HepG2 (cell line): ENCODE measurements around the gene CDNF. TPM values are rescaled to one million over a fixed set of nuclear protein-coding genes. Genes with fewer than 3 reads are reported as not detected.

Source experiments
- ATF3 ChIP-seq: sonication (generic); formaldehyde crosslinking; IDR thresholded peaks from 2 replicates; pipeline ENCODE4 v1.4.0; 2020; ENCODE audit warnings: missing genetic modification reagents
- CEBPG ChIP-seq: IDR thresholded peaks from 2 replicates; pipeline ENCODE4 v1.6.1; 2016
- CERS6 ChIP-seq: sonication (generic); formaldehyde crosslinking; IDR thresholded peaks from 2 replicates; pipeline ENCODE4 v1.5.0; 2020; ENCODE audit warnings: missing genetic modification reagents
- CREM ChIP-seq, 2 experiments: sonication (generic) in 1 of 2; formaldehyde crosslinking in 1 of 2; IDR thresholded peaks; 2 replicates each; pipeline versions ENCODE4 v1.4.0 to v1.6.1; 2016 to 2020; ENCODE audit warnings: antibody characterized with exemption in 1 of 2, mild to moderate bottlenecking in 1 of 2, missing genetic modification reagents in 1 of 2
- GLI4 ChIP-seq: sonication (generic); formaldehyde crosslinking; IDR thresholded peaks from 2 replicates; pipeline ENCODE4 v1.5.1; 2020; ENCODE audit warnings: missing genetic modification reagents, mild to moderate bottlenecking, moderate library complexity, borderline replicate concordance
- PAWR ChIP-seq: sonication (generic); formaldehyde crosslinking; IDR thresholded peaks from 2 replicates; pipeline ENCODE4 v1.4.0; 2020; ENCODE audit warnings: missing genetic modification reagents, mild to moderate bottlenecking, borderline replicate concordance
- PHF8 ChIP-seq: sonication (generic); formaldehyde crosslinking; IDR thresholded peaks from 2 replicates; pipeline ENCODE4 v1.5.0; 2020; ENCODE audit warnings: missing genetic modification reagents
- RAD21 ChIP-seq: fragments of 450-650 bp; formaldehyde crosslinking; IDR thresholded peaks from 2 replicates; pipeline ENCODE4 v1.5.0; 2020; ENCODE audit warnings: mild to moderate bottlenecking
- TEAD3 ChIP-seq: optimal IDR thresholded peaks from 2 replicates; pipeline ENCODE3; 2016; ENCODE audit warnings: borderline replicate concordance
- ZBTB43 ChIP-seq: sonication (generic); formaldehyde crosslinking; conservative IDR thresholded peaks from 2 replicates; pipeline ENCODE4 v1.4.0; 2020; ENCODE audit warnings: missing genetic modification reagents
- ZBTB49 ChIP-seq: sonication (generic); formaldehyde crosslinking; IDR thresholded peaks from 2 replicates; pipeline ENCODE4 v1.4.0; 2020; ENCODE audit warnings: missing genetic modification reagents, borderline replicate concordance
- ZNF17 ChIP-seq: sonication (generic); formaldehyde crosslinking; IDR thresholded peaks from 2 replicates; pipeline ENCODE4 v1.5.0; 2020; ENCODE audit warnings: mild to moderate bottlenecking, missing genetic modification reagents
- ZNF207 ChIP-seq: fragments of 450-650 bp; IDR thresholded peaks from 2 replicates; pipeline ENCODE4 v1.6.1; 2016; ENCODE audit warnings: antibody characterized with exemption, borderline replicate concordance
- ZNF230 ChIP-seq: sonication (generic); formaldehyde crosslinking; IDR thresholded peaks from 2 replicates; pipeline ENCODE4 v1.4.0; 2020; ENCODE audit warnings: mild to moderate bottlenecking, missing genetic modification reagents
- ZNF280D ChIP-seq: sonication (generic); formaldehyde crosslinking; IDR thresholded peaks from 2 replicates; pipeline ENCODE4 v1.5.1; 2020; ENCODE audit warnings: mild to moderate bottlenecking, missing genetic modification reagents
- ZNF577 ChIP-seq: sonication (generic); formaldehyde crosslinking; IDR thresholded peaks from 2 replicates; pipeline ENCODE4 v1.4.0; 2020; ENCODE audit warnings: mild to moderate bottlenecking, low read depth, missing genetic modification reagents, borderline replicate concordance
- ZNF816 ChIP-seq: sonication (generic); formaldehyde crosslinking; IDR thresholded peaks from 2 replicates; pipeline ENCODE4 v1.8.0; 2022; ENCODE audit warnings: missing genetic modification reagents, mild to moderate bottlenecking, borderline replicate concordance
- polyA plus RNA-seq, 8 experiments: library from polyadenylated mRNA; depleted of rRNA in 3 of 8; stranded (reverse) in 7 of 8; unstranded in 1 of 8; fragments of >200 nt; fragmentation: Illumina TruSeq in 4 of 8; extraction: Trizol in 4 of 8; gene quantifications; 2 replicates each; pipeline versions ENCODE4 v1.2.1 to v1.2.3, GENCODE V29; 2011 to 2016; ENCODE audit warnings: low read depth in 4 of 8, missing spikeins in 1 of 8, mixed read lengths in 1 of 8; ENCODE audit not compliant: insufficient read depth in 1 of 8
- total RNA-seq, 5 experiments: library from RNA; depleted of rRNA; stranded (reverse); fragments of >200 nt; fragmentation: Illumina TruSeq; extraction: Trizol; gene quantifications; 2 replicates each; pipeline ENCODE4 v1.2.3, GENCODE V29; 2016; ENCODE audit warnings: low read depth in 1 of 5
- TF ChIP-seq, protein P1 (sequence below): sonication (generic); formaldehyde crosslinking; IDR thresholded peaks from 2 replicates; pipeline ENCODE4 v1.5.1; 2020; ENCODE audit warnings: missing genetic modification reagents, mild to moderate bottlenecking, borderline replicate concordance

CDNF gene
- total and polyA plus RNA-seq, 2 of the 13 experiments (the other 11 are each of a cell fraction or from before 2014, with no cell fraction given), result 0.29 to 0.33 TPM

DNA sequence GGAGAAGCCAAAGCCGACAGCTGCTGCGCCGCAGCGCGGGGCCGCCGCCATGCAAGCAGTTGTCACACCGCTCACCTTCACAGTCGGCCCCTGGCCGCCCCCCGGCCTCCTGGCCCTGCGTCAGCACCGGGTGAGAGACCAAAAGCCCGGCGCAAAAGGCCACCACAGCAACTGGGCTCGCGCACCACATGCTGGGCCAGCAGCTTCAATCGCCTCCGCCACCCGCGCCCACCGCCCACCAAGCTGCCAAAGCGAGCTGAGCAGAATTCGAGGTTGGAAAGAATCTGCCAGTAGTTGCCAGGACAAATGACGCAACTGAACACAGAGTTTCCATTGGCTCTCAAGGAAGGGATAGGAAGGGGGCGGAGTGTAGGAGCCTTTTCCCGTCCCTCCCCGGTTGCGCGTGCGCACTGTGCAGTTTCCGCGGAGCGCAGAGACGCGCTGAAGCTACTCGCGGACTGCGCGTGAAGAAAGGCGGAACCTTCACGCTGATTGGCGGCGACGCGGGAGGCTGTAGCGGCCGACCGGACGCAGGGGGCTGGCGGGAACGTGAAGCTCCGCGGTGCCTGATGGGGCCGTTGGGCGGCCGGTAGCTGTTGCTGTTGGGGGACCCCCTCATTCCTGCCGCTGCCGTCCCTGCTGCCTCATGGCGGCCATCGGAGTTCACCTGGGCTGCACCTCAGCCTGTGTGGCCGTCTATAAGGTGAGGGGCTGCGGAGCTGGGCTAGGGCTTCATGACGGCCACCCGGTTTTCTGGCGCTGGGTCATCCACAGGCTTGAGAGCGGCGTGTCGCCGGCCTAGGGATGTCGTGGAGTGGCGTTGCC, at the start of gene CDNF, which contains the start of the genes HSPA14 and MSANTD7 (continued):
- TF ChIP-seq ZBTB43 (CRISPR knock-in tag), result no peak
- 0 out of 2 replicates have a peak, but pooled peaks have one; percentile 55 for TF ChIP-seq PAWR
- TF ChIP-seq ZNF207, result no peak
- TF ChIP-seq CREM (IDR thresholded peaks at IDR 0.05), result peak; percentile 95
- TF ChIP-seq CREM (CRISPR knock-in tag; IDR thresholded peaks at IDR 0.05), result no peak
- no peak; the same call in 1 of the 2 replicates for TF ChIP-seq ZNF230 (CRISPR knock-in tag)
- peak; percentile 33 for TF ChIP-seq TEAD3 (CRISPR knock-in tag)
- no peak for TF ChIP-seq ZBTB49
- TF ChIP-seq PHF8 (CRISPR knock-in tag), result peak; percentile 93
- TF ChIP-seq ZNF17 (CRISPR knock-in tag), result no peak
- TF ChIP-seq, protein P1, sequence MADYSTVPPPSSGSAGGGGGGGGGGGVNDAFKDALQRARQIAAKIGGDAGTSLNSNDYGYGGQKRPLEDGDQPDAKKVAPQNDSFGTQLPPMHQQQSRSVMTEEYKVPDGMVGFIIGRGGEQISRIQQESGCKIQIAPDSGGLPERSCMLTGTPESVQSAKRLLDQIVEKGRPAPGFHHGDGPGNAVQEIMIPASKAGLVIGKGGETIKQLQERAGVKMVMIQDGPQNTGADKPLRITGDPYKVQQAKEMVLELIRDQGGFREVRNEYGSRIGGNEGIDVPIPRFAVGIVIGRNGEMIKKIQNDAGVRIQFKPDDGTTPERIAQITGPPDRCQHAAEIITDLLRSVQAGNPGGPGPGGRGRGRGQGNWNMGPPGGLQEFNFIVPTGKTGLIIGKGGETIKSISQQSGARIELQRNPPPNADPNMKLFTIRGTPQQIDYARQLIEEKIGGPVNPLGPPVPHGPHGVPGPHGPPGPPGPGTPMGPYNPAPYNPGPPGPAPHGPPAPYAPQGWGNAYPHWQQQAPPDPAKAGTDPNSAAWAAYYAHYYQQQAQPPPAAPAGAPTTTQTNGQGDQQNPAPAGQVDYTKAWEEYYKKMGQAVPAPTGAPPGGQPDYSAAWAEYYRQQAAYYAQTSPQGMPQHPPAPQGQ (CRISPR knock-in tag), result no peak
- TF ChIP-seq ZNF577 (CRISPR knock-in tag), result no peak
- TF ChIP-seq RAD21 (CRISPR knock-in tag), result peak; percentile 58
- TF ChIP-seq CEBPG (CRISPR knock-in tag), result peak; percentile 81
- TF ChIP-seq CERS6, result no peak
- peak; percentile 23; the same call in 1 of the 2 replicates for TF ChIP-seq ZNF816
- TF ChIP-seq GLI4, result no peak
- TF ChIP-seq ZNF280D, result 0 out of 2 replicates have a peak, but pooled peaks have one; percentile 43
- 0 out of 2 replicates have a peak, but pooled peaks have one; percentile 11 for TF ChIP-seq ATF3 (CRISPR knock-in tag)
